22Rv1 (cell line): ENCODE measurements around the gene MACF1.

Experiments used
- H3K27ac ChIP-seq: fragments of 450-650 bp; 2 replicates; pipeline ENCODE4 v1.5.1; 2017
- ZFX ChIP-seq: fragments of 450-650 bp; IDR thresholded peaks from 2 replicates; pipeline ENCODE4 v1.6.1; 2017; ENCODE audit warnings: antibody characterized with exemption, borderline replicate concordance
- TF ChIP-seq, protein P1 (sequence below): fragments of 450-650 bp; IDR thresholded peaks from 2 replicates; pipeline ENCODE4 v1.5.1; 2017; ENCODE audit warnings: mild to moderate bottlenecking

The MACF1 gene

DNA sequence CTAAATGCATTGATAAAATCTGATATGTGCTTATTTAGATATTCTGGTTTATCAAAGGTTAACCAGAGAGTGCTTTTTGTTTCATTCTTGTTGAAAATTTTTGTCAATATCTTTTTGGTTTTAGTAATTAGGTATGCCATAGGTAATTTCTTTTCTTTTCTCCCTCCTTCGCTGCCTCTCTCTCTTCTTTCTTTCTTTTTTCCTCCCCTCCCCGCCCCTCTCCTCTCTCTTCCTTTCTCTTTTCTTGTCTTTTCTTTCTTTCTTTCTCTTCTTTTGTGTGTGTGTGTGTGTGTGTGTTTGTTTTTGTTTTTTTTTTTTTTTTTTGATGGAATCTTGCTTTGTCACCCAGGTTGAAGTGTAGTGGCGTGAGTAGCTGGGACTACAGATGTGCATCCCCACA lies 14.4 kb upstream of the MACF1 start:
- no peak for TF ChIP-seq ZFX
- TF ChIP-seq, protein P1, sequence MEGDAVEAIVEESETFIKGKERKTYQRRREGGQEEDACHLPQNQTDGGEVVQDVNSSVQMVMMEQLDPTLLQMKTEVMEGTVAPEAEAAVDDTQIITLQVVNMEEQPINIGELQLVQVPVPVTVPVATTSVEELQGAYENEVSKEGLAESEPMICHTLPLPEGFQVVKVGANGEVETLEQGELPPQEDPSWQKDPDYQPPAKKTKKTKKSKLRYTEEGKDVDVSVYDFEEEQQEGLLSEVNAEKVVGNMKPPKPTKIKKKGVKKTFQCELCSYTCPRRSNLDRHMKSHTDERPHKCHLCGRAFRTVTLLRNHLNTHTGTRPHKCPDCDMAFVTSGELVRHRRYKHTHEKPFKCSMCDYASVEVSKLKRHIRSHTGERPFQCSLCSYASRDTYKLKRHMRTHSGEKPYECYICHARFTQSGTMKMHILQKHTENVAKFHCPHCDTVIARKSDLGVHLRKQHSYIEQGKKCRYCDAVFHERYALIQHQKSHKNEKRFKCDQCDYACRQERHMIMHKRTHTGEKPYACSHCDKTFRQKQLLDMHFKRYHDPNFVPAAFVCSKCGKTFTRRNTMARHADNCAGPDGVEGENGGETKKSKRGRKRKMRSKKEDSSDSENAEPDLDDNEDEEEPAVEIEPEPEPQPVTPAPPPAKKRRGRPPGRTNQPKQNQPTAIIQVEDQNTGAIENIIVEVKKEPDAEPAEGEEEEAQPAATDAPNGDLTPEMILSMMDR: no peak
- no peak overlapping the region for H3K27ac ChIP-seq

DNA sequence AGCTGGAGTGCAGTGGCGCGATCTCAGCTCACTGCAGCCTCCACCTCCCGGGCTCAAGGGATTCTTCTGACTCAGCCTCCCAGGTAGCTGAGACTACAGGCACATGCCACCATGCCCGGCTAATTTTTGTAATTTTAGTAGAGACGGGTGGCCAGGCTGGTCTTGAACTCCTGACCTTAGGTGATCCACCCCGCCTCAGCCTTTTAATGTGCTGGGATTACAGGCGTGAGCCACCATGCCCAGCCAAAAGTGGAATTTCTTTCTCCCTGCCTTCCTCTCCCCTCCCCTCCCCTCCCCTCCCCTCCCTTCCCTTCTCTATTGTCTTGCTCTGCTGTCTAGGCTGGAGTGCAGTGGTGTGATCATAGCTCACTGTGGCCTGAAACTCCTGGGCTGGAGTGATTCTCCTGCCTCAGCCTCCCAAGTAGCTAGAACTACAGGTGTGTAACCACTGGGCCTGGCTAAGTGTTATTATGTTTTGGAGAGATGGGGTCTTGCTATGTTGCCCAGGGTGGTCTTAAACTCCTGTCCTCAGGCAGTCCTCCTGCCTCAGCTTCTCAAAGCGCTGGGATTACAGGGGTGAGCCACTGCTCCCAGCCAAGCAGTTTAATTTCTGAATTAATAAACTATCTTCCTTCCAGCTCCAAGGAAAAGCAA lies 10.0 kb upstream of the MACF1 start:
- TF ChIP-seq, protein P1: no peak
- no peak for TF ChIP-seq ZFX
- H3K27ac ChIP-seq: no peak overlapping the region

DNA sequence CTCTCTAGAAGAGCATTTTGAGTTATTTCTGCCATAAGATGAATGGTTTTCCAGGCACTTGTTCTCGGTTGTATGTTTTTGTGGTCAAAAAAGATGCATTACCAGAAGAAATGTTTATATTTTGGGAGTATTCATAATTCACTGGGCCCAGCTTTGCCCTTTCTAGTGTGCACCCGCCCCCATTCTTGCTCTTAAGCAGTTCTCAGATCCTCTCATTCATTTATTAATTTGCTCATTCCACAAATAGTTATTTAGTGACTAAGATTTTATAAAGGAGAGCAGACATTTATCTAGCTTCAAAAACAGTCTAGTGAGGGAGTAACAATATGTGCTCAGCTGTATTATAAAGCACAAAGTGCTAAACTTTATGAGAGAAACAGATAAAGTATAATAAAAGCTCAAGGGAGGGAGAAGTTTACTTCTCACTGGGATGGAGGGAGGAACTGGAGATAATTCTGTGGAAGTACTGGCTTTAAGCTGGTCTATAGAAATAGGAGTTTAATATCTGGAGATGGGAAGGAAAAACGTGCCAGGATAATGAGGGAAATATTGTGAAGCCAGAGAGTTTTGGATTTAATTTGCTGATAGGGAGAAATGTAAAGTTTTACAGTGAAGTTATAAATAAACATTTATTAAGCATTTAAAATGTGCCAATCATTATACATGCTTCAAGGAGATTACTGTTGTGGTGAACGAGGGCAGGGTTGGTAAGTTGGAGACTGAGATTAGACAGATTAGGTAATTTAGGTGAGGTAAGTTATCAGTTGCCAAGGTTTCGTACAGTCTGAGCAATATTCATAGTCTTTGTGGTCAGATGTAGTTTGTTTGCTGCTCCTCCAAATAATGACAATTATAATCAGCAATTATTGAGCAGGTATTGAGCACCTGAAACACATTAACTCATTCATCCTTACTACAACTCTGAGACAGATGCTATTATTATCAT lies 9.1 kb upstream of the MACF1 start:
- H3K27ac ChIP-seq: no peak overlapping the region
- TF ChIP-seq ZFX: no peak
- TF ChIP-seq, protein P1: no peak

DNA sequence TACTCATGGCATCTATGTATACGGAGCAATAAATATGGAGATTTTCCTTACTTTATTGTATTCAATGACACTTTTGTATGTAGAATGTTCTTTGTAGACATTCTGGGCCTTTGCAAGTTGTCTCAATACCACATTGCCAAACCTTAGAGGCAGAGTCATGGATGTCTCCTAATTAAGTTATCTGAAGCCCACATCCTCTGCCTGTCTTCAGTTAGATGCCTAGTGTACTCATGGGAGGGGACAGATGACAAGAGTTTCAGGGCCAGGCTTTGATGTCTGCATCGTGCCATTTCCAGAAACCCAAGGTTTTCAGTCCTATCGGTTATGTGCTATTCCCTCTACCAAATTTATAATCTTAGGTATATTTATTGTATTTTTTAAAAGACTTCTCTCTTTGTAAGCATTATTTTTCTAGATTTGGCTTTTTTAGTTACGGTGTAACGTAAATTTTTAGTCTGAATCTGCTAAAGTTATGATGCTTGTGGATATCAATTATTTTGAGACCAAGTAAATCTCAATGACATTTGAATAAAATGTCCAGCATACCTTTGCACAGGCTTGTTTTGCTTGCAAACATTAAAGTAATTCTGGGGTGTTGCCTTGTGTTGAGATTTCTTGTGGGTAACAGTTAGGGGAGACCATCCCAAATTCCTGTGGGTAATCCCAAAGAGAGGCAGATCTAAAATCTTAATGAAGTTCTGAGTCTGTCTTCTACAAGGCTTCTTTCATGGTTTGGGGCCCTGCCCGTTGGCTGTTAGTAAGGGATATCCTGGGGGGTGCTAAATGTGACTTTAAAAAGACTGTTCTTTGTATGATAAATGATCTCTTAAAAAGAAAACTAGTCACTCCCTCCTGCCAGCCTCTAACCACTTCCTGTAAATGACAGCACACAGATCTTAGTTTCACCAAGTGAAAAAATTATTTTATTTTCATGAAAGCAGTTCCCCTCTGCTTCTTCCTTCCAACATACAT lies 8.0 kb upstream of the MACF1 start:
- H3K27ac ChIP-seq: no peak overlapping the region
- TF ChIP-seq, protein P1: no peak
- no peak for TF ChIP-seq ZFX

DNA sequence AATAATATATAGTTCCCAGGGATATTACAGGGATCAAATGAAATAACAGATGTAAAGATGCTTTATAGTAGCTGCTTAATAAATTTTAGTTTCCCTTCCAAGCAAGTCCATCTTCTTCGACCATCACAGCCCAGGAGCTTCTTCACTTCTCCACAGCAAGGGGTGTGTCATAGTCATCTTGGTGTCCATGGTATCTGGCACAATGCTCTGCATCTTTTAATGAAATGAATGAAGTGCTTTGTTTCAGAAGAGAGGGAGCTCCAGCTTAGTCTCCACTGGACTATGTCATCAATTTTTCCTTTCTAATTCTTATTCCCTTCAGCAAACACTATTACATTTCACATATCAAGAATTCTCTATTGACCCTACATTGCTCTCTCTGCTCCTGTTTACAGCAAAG lies 4.9 kb upstream of the MACF1 start:
- no peak overlapping the region for H3K27ac ChIP-seq
- no peak for TF ChIP-seq ZFX
- TF ChIP-seq, protein P1: no peak

DNA sequence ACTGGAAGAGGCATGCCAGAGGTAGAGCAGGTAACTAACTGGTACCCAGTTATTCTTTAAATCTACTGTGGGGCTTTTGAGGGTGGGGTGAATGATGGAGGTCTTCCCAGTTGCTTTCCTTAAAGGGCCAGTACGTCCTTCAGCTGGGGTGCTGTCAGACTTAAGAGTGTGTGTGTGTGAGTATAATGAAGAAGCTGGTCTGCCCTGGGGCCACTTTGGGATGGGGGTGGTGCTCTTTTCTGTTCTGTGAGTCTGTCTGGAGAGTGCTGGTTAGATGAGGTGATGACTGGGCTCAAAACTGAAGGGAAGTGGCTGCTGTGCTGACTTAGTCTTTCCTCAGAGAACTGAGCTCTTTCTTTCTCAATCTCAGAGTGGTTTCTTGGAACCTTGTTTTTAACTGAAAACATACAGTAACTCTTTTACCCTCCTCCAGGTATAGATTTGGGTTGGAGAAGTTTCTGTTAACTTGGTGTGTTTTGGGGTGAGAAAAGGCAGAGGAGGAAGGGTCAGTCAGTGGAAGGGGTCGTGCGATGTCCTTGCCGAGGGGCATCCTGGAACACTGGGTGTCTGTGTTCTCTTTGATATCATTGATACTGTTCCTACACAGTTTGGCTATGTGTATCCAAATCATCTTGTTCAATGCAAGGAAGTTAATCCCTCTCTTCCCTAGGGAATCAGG lies 746 bp downstream of the MACF1 start:
- TF ChIP-seq, protein P1: no peak
- TF ChIP-seq ZFX: no peak
- no peak overlapping the region for H3K27ac ChIP-seq
